ENCODE results near the gene APRT.
A peak's percentile ranks its signal among the peaks of the same experiment; 100 is the strongest.
"Not testable (repeated sequence)": the region's sequence is repeated elsewhere in the genome, so short reads cannot be mapped to it uniquely, and the experiment has no call there.

The APRT gene

DNA sequence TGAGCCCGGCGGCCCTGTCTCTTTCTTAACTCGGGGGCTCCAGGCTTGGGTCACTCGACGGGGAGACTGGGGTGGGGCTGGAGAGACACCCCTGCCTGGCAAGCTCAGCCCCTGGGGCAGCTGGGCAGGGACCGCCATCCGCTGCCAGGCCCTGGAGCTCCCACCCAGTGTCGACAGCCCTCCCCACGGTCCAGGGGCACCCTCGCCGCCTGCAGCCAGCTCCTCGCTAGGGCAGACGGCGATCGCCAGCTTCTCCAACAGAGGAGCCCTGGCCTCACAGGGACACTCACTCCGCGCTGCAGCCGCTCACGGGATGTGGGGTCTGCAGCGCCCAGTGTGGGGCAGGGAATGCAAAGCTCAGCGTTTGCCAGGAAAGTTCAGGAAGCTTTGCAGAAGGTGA, 16.0 kb upstream of the APRT start:
- no peak for DNase-seq
- in situ Hi-C loops (cut with HindIII; ENCODE audit: low pct_ligation_motif_present, low pct_unique_long_range_greater_than_20kb, low sequenced_read_pairs), result no loop called here

DNA sequence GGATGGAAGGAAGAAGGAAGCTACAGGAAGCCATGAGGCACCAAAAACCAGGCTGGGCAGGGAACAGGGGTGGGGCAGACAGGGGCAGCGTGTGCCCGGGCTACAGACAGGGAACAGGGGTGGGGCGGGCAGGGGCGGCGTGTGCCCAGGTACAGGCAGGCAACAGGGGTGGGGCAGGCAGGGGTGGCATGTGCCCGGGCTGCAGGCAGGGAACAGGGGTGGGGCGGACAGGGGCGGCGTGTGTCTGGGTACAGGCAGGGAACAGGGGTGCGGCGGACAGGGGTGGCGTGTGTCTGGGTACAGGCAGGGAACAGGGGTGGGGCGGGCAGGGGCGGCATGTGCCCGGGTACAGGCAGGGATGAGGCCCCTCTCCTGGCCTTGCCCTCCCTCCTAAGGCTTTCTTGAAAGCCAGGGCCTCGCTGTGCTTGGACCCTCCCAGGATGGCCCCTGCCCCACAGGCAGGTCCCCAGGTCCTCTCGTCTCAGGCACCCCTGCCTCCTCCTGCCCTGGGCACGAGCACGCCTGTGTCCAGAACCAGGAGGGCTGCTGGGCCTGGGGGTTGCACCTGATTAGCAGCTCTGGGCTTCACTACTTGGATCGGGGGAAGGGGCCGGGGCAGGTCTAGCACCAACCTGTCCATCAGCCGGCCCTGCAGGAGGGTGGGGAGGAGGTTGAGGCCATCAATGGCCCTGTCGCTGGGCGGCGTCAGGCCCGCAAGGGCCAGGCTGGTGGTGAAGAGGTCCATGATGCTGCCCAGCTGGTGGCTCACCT, 14.5 kb upstream of the APRT start:
- in situ Hi-C loops (cut with HindIII; ENCODE audit: low pct_ligation_motif_present, low pct_unique_long_range_greater_than_20kb, low sequenced_read_pairs), result no loop called here

DNA sequence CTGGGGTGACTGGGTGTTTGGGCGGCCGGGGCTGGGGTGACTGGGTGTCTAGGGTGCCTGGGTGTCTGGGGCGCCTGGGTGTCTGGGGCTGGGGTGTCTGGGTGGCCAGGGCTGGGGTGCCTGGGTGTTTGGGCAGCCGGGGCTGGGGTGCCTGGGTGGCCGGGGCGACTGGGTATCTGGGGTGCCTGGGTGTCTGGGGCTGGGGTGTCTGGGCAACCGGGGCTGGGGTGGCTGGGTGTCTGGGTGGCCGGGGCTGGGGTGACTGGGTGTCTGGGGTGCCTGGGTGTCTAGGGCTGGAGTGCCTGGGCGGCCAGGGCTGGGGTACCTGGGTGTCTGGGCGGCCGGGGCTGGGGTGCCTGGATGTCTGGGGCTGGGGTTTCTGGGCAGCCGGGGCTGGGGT, 13.4 kb upstream of the APRT start:
- no peak for DNase-seq
- in situ Hi-C loops (cut with HindIII; ENCODE audit: low pct_ligation_motif_present, low pct_unique_long_range_greater_than_20kb, low sequenced_read_pairs), result no loop called here

More for the DNA sequence above, 14.5 kb upstream of the APRT start:
- DNase-seq, result no peak

DNA sequence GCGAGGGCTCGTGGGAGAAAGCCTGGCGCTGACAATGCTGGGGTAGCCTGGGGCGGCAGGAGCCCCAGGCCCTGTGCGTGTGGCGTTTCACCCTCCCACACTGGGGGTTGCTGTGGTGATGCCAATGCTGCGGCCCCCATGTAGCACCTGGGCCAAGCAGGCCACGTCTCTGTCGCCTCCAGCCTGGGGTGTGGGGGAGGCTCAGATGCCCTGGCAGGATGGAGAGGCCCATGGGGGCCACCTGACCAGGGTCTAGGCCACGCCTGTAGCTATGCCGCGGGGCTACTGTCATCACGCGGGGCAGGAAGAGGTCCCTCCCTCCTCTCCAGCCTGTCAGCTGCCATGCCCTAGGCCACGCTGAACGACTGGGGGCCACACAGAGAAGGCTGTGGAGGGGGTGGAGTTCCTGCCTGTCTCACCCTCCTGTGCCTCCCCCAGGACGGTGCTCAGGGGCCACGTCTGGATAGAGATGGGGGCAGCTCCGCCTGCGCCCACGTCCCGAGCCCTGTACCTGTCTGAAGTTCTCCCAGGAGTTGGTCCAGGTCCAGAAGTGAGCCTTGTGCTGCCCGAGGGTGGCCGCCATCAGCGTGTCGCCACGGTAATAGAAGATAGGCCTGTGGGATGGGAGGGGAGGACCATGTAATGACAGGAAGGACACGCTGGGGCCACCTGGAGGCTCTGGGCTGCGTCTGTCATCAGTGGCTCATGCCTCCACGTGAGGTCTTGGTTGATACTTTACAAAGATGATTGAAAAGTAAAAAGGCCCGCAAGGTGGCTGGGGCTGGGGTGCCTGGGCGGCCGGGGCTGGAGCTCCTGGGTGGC, 12.7 kb upstream of the APRT start:
- in situ Hi-C loops (cut with HindIII; ENCODE audit: low pct_ligation_motif_present, low pct_unique_long_range_greater_than_20kb, low sequenced_read_pairs), result no loop called here
- no peak for DNase-seq

DNA sequence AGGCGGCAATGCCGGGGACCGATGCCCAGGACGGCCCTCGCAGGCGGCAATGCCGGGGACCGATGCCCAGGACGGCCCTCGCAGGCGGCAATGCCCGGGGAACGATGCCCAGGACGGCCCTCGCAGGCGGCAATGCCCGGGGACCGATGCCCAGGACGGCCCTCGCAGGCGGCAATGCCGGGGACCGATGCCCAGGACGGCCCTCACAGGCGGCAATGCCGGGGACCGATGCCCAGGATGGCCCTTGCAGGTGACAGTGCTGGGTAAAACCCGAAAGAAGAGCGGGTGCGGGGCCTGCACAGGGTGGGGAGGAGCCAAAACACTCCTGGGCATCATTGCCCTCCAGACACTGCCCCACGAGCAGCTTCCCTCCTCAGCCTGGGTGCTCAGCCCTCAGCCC, 11.9 kb upstream of the APRT start:
- in situ Hi-C loops (cut with HindIII; ENCODE audit: low pct_ligation_motif_present, low pct_unique_long_range_greater_than_20kb, low sequenced_read_pairs); DNase-seq: not testable (repeated sequence)

DNA sequence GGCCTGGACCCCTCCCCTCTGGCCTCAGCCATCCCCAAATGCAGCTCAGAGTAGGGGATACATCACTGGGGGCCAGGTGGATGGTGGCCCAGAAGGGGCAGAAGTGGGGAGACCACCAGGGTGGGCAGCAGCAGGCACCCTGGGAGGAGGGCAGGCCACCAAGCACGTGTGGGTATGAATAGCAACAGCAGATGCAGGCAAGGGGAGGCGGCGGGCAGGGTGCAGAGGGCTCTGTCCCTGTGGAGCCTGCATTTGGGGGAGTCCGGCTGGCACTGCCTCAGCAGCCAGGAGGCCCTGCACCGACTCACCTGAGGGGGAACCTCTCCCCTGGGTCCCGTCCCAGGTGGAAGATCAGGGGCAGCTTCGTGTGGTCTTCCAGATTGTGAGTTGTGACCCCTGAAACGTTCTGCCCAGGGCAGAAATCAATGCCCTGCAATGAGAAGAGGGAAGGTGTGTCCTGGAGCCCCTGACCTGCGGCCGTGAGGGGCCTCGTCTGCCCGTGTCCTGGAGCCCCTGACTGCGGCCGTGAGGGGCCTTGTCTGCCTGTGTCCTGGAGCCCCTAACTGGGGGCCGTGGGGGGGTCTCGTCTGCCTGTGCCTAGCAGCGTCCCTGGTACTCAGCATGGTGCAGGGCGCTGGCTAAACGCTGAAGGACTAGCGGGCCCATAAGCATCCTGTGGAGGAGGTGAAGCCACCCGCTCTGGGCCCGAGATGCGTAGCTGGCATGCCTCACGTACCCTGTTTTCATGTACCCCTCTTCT, 10.7 kb upstream of the APRT start:
- in situ Hi-C loops (cut with HindIII; ENCODE audit: low pct_ligation_motif_present, low pct_unique_long_range_greater_than_20kb, low sequenced_read_pairs), result no loop called here
- DNase-seq, result no peak

DNA sequence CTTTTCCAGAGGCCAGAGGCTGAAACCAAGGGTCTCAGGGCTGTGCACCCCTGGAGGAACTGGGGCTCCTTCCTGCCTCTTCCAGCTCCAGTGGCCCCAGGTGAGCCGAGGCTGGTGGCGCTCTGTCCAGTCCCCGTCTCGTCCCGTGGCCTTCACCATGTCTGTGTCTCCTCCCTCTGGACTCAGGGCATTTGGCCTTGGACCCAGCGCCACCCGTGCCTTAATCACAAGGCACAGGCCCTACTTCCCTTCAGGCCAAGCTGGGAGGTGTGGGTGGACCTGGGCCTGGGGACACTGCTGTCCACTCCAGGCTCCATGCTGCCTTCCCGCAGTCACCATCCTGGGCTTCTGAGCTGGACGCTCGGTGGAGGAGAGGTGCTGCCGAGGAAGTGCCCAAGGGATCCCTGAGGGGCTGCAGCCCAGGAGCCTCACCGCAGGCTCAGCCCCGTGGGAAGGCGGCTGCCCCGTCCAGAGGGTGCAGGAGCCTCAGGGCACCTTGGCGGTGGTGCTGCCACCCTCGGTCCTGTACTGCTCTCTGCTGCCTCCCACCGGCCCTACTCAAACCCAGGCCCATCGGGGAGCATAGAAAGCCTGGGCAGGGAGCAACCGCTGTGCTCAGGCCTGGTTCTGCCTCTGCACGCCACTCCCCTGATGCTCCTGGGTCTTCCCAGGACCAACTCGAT, 9.6 kb upstream of the APRT start:
- in situ Hi-C loops (cut with HindIII; ENCODE audit: low pct_ligation_motif_present, low pct_unique_long_range_greater_than_20kb, low sequenced_read_pairs), result no loop called here
- DNase-seq, result no peak

DNA sequence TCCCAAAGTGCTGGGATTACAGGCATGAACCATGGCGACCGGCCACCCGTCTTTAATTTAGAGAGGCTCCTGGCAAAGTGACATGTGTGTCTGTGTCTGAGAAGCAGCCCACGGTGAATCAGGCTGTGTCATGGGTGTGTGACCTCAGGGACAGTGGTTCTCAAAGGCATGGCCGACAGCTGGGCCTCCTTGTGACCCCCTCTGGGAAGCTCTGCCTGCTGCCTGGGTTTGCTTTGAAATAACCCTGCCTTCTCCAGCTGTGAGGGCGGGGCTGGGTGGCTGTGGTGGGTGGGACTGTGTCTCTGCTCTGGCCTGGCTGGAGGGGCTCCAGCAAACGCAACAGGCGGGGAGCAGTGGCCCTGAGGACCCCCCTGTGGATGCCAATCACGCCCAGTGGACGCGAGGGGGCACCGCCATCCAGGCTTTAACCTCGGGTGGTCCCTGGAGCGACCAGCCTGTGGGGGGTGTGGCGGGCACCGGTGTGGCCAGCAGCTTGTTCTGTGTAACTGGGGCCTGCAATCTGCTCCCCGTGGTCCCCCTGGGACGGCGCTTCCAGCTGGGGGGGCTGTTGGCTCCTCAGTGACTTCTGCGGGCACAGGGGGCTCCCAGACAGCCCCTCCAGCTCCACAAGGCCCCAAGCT, 8.8 kb upstream of the APRT start:
- in situ Hi-C loops (cut with HindIII; ENCODE audit: low pct_ligation_motif_present, low pct_unique_long_range_greater_than_20kb, low sequenced_read_pairs), result no loop called here
- no peak for DNase-seq

DNA sequence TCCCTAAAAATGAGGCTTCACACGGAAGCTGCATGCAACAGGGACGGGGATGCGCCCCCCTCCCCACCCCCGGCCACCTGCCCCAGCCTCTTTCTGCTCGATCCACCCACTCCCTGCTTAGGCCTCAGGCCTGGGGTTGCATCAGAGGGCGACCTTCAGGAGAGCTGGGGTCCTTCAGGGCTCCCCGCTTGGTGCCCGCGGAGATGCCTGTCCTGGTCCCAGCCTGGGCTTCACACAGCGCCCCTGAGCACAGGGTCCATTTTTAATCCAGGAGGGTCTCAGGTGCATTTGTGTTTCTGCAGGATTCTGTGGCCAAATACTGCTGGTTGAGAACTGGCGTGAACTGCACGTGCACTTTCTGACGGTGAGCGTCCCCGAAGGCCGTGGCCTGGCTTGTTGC, 7.4 kb upstream of the APRT start:
- DNase-seq, result no peak
- in situ Hi-C loops (cut with HindIII; ENCODE audit: low pct_ligation_motif_present, low pct_unique_long_range_greater_than_20kb, low sequenced_read_pairs), result no loop called here

DNA sequence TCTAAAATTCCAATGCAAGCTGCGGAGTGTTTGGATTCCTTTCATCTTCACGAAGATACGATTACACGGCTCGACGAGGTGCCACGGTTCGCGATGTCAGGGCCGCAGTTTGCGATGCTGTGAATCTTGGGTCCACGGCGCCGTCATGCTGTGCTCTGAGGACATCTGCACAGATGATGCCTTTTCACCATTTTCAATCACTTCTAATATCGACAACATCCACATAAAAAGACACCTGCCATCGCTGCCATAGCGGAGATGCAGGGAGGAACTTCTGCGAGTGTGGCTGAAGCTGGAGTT, 6.8 kb upstream of the APRT start:
- in situ Hi-C loops (cut with HindIII; ENCODE audit: low pct_ligation_motif_present, low pct_unique_long_range_greater_than_20kb, low sequenced_read_pairs), result no loop called here
- no peak for DNase-seq

DNA sequence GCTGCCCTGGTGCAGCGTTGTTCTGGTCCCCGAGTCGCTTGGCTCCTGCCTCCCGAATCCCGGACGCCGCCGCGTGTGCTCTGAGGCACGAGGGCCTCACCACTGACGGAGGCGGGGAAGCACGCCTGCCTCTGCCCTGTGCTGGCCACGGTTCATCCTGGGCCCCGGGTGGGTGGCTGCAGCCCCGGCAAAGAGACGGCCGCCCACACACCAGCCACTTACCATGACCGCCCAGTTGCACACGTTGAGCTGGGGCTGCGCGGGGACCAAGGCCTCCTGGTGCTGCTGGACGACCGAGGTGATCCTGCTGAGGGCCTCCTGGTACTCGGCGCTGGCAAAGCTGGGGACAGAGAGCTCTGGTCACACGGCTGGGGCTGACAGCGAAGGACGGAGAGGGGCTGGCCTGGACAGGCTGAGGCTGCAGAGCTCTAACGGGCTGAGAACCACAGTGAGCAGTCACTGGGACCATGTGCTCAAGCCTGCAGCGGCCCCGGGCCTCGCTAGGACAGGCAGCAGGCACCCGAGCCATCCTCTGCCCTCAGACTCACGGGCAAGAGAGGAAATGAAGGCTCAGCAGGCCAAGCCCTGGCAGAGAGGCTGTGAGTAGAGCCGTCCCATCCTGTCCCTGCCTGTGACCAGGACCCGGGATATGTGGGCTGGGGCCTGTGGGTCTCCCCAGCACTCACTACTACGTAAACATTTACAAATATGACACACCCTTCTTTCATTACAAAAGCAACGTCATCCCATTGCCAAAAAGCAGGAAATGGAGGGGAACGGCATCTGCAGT, 6.3 kb upstream of the APRT start:
- no peak for DNase-seq
- in situ Hi-C loops (cut with HindIII; ENCODE audit: low pct_ligation_motif_present, low pct_unique_long_range_greater_than_20kb, low sequenced_read_pairs), result no loop called here

DNA sequence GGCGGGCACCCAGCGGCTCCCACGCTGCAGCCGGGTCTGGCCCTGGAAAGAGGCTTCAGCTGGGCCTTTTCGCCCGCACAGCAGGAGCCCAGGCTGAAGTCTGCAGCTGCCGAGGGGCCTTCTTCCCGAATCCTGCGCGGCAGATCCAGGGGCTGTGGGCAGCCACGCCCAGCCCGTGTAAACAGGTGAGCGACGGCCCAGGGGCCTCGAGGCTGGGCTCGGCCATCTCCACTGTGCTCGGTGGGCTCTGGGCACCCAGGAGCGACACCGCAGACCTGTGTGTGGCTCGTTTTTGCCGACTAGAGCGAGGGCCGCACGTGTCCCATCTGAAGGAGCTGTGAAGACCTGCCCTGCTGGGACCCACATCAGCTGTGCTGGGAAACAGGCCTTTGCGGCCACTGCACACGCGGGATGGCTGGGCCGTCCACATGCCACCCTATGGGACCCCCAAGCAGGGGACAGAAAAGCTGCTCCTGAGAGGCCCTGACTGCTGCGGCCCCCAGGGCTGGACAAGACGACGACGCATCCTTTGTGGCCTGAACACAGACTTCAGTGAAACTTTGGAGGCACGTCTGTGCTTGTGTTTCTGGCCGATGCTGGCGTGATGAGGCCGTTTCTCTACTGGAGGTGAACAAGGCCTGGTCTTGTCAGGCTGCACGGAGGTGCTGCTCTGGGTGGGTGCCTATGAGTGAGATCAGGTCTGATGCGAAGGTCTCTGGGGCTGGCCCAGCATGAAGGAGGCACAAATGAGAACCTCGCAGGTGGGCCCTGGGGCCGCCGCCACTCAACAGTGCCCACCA, 5.2 kb upstream of the APRT start:
- in situ Hi-C loops (cut with HindIII; ENCODE audit: low pct_ligation_motif_present, low pct_unique_long_range_greater_than_20kb, low sequenced_read_pairs), result no loop called here
- no peak for DNase-seq

DNA sequence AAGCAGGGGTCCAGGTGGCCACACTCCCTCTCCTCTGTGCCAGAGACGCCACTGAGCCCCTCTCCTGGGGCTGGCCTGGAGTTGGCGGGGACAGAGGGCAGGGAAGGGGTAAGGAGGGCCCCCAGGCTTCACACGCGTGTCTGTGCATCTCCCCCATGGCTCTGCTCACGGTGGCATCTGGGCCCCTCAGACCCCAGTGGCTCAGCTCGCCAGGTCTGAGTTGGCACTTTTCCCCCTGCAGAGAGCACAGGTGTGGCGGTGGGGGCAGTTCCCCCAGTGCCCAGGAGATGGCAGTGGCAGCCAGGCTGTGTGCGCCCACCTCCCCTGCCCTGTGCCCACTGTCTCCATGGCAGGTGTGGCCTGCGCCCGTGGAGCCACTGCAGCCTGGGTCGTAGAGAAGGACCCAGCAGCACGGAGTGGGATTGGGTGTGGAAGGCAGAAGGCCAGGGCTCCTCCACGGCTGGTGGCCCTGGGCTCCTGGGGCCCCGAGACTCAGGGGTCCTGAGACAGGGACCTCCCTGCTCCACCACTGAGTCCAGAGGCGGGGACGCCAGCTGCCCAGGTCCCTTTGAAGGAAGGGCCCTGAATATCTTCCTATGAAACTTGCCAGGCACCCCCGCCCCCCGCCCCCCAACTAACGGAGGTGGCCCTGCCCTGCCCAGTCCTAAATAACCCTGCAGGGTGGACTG, 4.3 kb upstream of the APRT start:
- in situ Hi-C loops (cut with HindIII; ENCODE audit: low pct_ligation_motif_present, low pct_unique_long_range_greater_than_20kb, low sequenced_read_pairs), result no loop called here
- peak; percentile 47 for DNase-seq

DNA sequence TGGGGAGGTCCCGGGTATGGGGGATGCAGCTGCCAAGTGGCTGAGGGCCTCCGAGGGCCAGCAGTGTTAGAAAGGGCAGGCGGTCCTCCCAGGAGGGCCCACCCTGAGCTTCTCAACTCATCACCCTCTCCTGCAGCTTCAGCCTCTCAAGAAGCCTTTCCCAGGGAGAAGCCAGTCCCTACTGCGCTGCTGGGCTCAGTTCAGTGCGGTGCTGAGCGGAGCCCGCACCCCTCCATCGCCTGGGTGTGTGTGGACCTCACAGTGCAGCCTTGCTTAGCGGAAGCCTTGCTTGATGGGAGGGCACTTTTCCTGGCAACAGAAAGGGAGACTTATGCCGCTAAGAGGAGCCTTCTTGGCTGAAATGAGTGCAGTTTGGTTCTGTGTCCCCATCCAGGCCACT, 3.5 kb upstream of the APRT start:
- in situ Hi-C loops (cut with HindIII; ENCODE audit: low pct_ligation_motif_present, low pct_unique_long_range_greater_than_20kb, low sequenced_read_pairs), result no loop called here
- DNase-seq, result no peak

DNA sequence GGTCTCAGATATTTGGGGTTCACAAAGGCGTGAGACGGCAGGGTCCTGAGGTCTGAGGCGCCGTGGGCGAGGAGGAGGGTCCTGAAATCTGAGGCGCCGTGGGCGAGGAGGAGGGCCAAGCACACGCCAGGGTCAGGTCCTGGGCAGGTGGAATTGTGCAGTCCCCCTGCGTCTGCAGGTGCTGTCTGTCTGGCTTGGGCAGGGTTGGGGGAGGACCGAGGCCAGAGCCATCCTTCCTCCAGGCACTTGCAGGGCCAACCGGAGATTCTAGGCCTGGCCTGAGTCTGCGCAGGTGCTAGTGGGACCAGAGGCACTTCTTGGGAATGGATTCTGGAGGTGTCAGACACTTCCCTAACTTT, 2.4 kb upstream of the APRT start:
- in situ Hi-C loops (cut with HindIII; ENCODE audit: low pct_ligation_motif_present, low pct_unique_long_range_greater_than_20kb, low sequenced_read_pairs), result no loop called here
- no peak for DNase-seq

DNA sequence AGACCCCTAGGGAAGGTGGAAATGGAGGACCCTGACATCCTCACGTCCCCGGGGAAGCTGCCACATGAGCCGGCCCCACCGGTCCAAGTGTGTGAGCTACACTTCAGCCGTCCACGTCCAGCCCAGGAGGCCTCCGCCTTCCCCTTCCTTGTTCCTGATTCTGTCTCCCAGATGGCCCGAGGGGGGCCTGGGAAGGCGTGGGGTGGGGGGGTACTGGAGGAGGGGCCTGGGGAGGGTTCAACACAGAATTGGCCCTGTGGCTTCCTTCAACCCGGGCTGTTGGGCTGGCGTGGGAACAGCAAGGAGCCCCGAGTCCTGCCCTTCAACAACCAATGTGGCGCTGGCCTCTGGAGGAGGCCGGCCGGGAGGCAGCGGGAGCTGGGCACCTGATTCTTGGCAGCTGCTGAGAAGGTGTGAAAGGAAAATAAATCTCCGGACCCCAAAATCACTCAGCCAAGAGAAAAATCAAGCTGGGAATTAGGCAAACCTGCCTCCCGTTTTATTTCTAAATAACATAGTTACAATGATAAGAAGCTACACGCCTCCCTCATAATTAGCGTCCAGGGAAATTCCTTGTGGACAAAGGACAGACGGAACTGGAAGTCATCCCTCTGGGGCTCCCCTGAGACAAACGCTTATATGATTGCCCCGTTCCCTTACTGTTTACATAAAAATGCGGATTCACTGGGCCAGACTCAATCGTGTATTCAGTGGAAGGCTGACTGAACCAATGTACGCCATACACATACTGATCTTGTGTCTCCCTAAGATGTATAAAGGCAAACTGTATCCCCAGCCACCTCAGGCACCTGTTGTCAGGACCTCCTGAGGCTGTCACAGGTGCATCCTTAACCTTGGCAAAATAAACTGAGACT, 1.8 kb upstream of the APRT start:
- in situ Hi-C loops (cut with HindIII; ENCODE audit: low pct_ligation_motif_present, low pct_unique_long_range_greater_than_20kb, low sequenced_read_pairs), result no loop called here
- DNase-seq, result no peak
